Measurements from ENCODE around the gene DAZAP1. TPM values are rescaled to one million over a fixed set of nuclear protein-coding genes. Genes with fewer than 3 reads are reported as not detected.
A peak's percentile ranks its signal among the peaks of the same experiment; 100 is the strongest.

The DAZAP1 gene
- total RNA-seq, 1 donor from 2014 or later: 82.9 TPM

DNA sequence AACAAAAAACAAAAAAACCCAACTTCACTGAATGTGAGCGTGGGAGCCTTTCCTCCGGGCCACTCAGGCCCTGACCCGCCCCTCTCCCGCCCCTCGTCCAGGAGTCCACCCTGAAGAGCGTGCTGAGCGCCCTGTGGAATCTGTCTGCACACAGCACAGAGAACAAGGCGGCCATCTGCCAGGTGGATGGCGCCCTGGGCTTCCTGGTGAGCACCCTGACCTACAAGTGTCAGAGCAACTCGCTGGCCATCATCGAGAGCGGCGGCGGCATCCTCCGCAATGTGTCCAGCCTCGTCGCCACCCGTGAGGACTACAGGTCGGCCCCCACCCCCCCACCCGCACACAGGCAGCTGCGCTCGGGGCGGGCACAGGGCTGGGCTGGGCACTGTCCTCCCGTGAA is 54.5 kb downstream of the DAZAP1 start:
- intact Hi-C loops (cut with DNase I): no loop called here
- no peak for DNase-seq

DNA sequence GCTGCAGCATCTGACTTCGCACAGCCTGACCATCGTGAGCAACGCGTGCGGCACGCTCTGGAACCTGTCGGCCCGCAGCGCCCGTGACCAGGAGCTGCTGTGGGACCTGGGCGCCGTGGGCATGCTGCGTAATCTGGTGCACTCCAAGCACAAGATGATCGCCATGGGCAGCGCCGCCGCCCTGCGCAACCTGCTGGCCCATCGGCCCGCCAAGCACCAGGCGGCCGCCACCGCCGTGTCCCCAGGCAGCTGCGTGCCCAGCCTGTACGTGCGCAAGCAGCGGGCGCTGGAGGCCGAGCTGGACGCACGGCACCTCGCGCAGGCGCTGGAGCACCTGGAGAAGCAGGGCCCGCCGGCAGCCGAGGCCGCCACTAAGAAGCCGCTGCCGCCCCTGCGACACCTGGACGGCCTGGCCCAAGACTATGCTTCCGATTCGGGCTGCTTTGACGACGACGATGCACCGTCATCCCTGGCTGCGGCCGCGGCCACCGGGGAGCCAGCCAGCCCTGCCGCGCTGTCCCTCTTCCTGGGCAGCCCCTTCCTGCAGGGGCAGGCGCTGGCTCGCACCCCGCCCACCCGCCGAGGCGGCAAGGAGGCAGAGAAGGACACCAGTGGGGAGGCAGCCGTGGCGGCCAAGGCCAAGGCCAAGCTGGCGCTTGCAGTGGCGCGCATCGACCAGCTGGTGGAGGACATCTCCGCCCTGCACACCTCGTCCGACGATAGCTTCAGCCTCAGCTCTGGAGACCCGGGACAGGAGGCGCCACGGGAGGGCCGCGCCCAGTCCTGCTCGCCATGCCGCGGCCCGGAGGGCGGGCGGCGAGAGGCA is 58.0 kb downstream of the DAZAP1 start:
- DNase-seq (no peak), ATAC-seq (ENCODE audit: poor library complexity) (peak; percentile 54)
- intact Hi-C loops (cut with DNase I): no loop called here

More for the DNA sequence above, 54.5 kb downstream of the DAZAP1 start:
- no peak for ATAC-seq (ENCODE audit: poor library complexity)

DNA sequence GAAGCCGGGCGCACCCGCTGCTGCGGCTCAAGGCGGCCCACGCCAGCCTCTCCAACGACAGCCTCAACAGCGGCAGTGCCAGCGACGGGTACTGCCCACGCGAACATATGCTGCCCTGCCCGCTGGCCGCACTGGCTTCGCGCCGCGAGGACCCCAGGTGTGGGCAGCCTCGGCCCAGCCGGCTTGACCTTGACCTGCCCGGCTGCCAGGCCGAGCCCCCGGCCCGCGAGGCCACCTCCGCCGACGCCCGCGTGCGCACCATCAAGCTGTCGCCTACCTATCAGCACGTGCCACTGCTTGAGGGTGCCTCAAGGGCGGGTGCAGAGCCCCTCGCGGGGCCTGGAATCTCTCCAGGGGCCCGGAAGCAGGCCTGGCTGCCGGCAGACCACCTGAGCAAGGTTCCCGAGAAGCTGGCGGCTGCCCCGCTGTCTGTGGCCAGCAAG is 58.7 kb downstream of the DAZAP1 start:
- intact Hi-C loops (cut with DNase I): no loop called here
- DNase-seq (no peak), ATAC-seq (ENCODE audit: poor library complexity) (no peak)

DNA sequence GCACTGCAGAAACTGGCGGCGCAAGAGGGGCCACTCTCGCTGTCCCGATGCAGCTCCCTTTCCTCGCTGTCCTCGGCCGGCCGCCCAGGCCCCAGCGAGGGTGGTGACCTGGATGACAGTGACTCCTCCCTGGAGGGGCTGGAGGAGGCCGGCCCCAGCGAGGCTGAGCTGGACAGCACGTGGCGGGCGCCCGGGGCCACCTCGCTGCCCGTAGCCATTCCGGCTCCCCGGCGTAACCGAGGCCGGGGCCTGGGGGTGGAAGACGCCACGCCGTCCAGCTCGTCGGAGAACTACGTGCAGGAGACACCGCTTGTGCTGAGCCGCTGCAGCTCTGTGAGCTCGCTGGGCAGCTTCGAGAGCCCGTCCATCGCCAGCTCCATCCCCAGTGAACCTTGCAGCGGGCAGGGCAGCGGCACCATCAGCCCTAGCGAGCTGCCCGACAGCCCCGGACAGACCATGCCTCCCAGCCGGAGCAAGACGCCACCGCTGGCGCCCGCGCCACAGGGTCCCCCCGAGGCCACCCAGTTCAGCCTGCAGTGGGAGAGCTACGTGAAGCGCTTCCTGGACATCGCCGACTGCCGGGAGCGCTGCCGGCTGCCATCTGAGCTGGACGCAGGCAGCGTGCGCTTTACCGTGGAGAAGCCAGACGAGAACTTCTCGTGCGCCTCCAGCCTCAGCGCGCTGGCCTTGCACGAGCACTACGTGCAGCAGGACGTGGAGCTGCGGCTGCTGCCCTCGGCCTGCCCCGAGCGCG is 59.3 kb downstream of the DAZAP1 start:
- intact Hi-C loops (cut with DNase I): no loop called here
- ATAC-seq (ENCODE audit: poor library complexity) (no peak), DNase-seq (no peak)

DNA sequence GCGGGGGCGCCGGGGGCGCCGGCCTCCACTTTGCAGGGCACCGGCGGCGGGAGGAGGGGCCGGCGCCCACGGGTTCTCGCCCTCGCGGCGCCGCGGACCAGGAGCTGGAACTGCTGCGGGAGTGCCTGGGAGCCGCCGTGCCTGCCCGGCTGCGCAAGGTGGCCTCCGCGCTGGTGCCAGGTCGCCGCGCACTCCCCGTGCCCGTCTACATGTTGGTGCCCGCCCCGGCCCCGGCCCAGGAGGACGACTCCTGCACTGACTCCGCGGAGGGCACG is 59.8 kb downstream of the DAZAP1 start:
- DNase-seq: no peak
- intact Hi-C loops (cut with DNase I): no loop called here
- no peak for ATAC-seq (ENCODE audit: poor library complexity)

DNA sequence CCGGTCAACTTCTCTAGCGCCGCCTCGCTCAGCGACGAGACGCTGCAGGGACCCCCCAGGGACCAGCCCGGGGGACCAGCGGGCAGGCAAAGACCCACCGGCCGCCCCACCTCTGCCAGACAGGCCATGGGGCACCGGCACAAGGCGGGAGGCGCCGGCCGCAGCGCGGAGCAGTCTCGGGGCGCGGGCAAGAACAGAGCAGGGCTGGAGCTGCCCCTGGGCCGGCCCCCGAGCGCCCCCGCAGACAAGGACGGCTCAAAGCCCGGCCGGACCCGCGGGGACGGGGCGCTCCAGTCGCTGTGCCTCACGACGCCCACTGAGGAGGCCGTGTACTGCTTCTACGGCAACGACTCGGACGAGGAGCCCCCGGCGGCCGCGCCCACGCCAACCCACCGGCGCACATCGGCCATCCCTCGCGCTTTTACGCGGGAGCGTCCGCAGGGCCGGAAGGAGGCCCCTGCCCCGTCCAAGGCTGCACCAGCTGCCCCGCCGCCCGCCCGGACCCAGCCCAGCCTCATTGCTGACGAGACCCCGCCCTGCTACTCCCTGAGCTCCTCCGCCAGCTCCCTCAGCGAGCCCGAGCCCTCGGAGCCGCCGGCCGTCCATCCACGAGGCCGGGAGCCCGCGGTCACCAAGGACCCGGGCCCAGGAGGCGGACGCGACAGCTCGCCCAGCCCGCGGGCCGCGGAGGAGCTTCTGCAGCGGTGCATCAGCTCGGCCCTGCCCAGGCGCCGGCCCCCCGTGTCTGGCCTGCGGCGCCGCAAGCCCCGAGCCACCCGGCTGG is 60.3 kb downstream of the DAZAP1 start:
- intact Hi-C loops (cut with DNase I): no loop called here
- ATAC-seq (ENCODE audit: poor library complexity): no peak
- DNase-seq: no peak

DNA sequence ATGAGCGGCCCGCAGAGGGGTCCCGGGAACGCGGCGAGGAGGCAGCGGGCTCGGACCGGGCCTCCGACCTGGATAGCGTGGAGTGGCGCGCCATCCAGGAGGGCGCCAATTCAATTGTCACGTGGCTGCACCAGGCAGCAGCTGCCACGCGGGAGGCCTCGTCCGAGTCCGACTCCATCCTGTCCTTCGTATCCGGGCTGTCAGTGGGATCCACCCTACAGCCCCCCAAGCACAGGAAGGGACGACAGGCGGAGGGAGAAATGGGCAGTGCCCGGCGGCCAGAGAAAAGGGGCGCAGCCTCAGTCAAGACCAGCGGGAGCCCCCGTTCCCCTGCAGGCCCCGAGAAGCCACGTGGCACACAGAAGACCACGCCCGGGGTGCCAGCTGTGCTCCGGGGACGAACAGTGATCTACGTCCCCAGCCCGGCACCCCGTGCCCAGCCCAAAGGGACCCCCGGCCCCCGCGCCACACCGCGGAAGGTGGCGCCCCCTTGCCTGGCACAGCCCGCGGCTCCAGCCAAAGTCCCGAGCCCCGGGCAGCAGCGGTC is 61.0 kb downstream of the DAZAP1 start:
- intact Hi-C loops (cut with DNase I): no loop called here
- ATAC-seq (ENCODE audit: poor library complexity): no peak
- no peak for DNase-seq

DNA sequence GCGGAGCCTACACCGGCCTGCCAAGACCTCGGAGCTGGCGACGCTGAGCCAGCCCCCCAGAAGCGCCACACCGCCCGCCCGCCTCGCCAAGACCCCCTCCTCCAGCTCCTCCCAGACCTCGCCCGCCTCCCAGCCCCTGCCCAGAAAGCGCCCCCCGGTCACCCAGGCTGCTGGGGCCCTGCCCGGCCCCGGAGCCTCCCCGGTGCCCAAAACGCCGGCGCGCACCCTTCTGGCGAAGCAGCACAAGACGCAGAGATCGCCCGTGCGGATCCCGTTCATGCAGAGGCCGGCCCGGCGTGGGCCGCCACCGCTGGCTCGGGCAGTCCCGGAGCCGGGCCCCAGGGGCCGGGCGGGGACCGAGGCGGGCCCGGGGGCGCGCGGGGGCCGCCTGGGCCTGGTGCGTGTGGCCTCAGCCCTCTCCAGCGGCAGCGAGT is 61.5 kb downstream of the DAZAP1 start:
- DNase-seq (no peak), ATAC-seq (ENCODE audit: poor library complexity) (no peak)
- intact Hi-C loops (cut with DNase I): no loop called here

DNA sequence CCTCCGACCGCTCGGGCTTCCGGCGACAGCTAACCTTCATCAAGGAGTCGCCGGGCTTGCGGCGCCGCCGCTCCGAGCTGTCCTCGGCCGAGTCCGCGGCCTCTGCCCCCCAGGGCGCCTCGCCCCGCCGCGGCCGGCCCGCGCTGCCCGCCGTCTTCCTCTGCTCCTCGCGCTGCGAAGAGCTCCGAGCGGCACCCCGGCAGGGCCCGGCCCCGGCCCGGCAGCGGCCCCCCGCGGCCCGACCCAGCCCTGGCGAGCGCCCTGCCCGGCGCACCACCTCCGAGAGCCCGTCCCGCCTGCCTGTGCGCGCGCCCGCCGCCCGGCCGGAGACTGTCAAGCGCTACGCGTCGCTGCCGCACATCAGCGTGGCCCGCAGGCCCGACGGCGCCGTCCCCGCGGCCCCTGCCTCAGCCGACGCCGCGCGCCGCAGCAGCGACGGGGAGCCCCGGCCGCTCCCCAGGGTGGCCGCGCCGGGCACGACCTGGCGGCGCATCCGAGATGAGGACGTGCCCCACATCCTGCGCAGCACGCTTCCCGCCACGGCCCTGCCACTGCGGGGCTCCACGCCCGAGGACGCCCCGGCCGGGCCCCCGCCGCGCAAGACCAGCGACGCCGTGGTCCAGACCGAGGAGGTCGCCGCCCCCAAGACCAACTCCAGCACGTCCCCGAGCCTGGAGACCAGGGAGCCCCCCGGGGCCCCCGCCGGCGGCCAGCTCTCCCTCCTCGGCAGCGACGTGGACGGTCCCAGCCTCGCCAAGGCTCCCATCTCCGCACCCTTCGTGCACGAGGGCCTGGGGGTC is 62.1 kb downstream of the DAZAP1 start:
- ATAC-seq (ENCODE audit: poor library complexity) (no peak), DNase-seq (no peak)
- intact Hi-C loops (cut with DNase I): no loop called here

DNA sequence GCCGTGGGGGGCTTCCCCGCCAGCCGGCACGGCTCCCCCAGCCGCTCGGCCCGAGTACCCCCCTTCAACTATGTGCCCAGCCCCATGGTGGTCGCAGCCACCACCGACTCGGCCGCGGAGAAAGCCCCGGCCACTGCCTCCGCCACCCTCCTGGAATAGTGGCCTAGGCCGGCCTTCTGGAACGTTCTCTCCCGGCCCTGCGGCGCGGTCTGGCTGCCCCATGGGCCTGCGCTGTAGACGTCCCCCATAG is 62.6 kb downstream of the DAZAP1 start:
- DNase-seq (no peak), ATAC-seq (ENCODE audit: poor library complexity) (peak; percentile 4)
- intact Hi-C loops (cut with DNase I): no loop called here

DNA sequence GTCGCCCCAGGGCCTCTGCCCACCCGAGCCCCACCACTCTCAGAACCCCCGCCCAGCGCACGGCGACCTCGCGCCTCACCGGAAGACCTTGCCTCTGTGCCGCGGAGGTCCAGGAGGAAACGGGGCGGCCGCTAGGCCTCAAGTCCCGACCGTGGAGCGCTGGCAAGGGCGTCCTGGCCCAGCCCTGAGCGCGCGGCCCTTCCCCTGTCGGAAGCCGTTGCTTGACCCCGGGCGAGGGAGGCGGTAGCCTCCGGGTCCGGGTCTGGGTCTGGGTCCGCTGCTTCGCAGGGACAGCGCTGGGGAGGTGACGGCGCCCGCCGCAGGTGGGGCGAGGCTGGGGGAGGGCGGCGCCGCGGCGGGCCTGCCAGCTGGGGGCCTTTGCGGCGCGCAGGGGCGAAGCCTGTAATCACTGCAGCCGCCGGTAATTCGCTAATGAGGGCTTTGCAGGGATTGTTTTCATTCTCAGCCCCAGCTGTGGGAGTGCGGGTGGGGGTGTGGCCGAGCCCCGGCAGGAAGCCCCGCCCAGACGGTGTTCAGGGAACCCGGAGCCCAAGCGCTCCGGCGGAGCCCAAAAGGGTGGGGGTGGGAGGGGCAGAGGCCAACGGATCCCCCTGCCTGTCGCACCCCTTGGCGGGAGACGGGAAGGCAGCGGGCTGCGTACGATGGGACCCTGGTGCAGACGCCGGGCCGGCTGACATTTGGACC is 63.1 kb downstream of the DAZAP1 start:
- ATAC-seq (ENCODE audit: poor library complexity) (peak; percentile 43), DNase-seq (no peak)
- intact Hi-C loops (cut with DNase I): no loop called here

DNA sequence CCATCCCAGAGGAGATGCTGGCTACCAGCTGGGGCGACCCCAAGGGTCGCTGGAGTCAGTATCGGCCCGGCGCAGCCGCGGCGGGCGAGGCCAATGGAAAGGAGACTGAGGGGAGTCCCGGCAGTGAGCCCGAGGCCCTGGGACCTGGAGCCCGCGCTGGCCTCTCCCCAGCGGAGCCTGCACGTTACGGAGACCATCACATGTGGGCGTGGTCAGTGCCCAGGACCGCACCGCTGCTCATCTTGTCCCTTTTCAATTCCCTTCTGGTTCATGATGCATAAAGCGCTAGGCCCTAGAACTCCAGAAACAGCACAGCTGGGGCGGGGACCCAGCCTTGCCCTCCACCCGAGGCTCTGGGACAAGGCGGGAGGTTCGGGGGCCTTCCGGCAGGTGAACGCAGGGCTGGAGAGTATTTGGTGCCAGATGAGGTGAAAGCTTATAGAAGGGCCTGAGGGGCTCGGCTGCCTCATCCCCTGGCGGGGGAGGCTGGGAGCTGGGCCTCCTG is 63.7 kb downstream of the DAZAP1 start:
- no peak for DNase-seq
- peak; percentile 11 for ATAC-seq (ENCODE audit: poor library complexity)
- intact Hi-C loops (cut with DNase I): no loop called here

DNA sequence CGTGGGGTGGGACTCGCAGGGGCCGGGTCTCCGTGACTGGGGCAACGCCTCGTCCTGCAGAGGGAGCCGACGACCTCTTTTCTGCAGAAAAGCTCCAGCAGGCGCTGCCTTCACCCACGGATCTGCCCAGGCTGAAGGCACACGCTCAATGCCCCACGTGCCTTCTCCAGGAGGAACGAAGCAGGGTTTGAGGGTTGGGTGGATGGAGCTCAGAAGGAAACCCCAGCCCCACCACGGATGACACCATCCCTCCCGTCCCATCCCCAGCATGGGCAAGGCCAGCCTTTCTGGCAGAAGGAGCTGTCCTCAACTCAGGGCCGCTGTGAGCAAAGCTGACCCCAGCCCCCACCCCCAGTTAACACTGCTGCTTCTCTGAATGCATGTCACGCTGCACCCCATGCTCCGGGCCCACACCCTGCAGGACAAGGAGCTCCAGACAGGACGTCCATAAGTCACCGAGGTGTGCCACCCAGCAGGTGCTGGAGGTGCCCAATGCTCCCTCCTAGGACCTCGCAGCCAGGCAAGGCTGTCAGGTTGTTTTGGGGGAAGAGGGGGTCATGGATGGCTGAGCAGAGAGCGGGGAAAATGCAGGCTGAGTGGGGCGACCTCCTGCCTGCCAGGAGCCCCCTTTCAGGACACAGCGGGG is 64.3 kb downstream of the DAZAP1 start:
- DNase-seq: no peak
- intact Hi-C loops (cut with DNase I): no loop called here
- ATAC-seq (ENCODE audit: poor library complexity): no peak

DNA sequence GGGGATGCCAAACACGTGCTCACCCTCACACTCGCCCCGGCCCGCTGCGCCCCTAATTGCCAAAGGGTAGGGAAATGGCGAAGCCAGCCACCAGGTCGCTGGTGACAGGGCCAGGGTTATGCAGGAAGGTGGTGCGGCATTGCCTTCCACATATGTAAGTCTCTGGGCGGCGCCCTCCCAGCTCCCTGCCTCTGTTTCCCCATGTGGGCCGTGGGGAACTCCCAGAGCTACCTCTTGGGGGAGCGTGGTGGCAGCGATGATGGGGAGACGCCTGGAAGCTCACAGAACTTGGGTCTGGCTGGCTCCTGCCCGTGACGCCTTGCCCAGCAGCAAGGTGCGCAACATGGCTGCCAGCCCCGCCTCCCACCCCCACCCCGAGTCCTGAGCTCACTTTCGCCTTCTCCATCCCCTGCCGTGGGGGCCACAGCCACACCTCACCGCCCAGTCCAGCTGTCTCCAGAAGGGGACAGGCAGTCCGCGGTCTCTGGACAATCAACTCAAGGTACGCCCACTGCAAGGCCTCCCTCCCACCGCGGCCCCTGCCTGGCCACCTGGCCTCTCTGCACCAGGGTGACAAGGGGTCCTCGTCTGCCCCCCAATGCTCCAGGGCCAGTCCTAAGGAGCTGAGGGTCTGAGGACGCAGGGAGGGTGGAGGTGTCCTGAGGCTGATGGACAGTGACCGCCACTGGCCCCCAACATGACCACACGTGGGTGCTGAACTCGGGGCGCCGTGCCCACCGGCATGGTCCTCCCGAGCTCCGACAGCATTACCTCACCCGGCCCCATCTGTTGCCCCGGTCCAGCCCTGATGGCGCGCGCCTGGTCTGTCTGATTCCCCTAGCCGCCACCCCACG is 65.1 kb downstream of the DAZAP1 start:
- intact Hi-C loops (cut with DNase I): no loop called here
- DNase-seq (no peak), ATAC-seq (ENCODE audit: poor library complexity) (no peak)

DNA sequence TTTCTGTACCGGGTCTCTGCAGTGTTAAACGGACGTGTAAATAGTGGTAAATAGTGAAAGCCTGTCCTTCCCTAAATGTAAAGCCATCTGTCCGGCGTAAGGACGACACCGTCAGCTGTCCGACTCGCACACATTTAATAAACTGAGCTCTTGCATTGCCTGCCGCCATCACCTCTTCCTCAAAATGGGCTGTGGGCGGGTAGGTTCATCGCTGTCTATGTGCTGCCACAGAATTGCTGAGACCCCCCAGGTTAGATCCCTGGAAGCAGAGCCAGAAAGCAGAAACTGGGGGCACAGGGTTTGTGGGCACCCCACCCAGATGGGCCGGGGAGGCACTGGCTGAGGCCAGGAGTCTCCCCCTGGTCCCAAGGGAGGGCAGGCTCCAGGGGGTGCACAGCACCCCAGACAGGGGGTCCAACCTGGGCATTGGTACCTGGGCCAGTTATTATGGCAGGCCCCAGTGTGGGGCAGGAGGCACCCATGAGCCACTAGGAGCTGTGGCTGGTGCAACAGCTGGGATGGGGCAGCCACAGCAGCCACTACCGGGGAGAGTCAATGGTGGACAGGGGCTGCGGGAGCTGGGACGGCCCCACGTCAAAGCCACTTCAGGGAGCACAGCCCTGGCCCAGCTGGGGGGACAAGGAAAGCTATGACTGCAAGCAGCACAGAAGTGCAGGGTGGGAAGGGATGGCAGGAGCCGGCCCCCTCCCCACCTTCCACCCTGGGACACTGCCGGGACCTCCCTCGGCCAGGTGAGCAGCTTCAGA is 65.9 kb downstream of the DAZAP1 start:
- ATAC-seq (ENCODE audit: poor library complexity): no peak
- DNase-seq: no peak
- intact Hi-C loops (cut with DNase I): no loop called here
